K562 (cell line): ENCODE results near the gene OARD1. TPM values are rescaled to one million over a fixed set of nuclear protein-coding genes. Genes with fewer than 3 reads are reported as not detected.

Source experiments
- ATF4 ChIP-seq: fragments of 450-650 bp; formaldehyde crosslinking; IDR thresholded peaks from 2 replicates; pipeline ENCODE4 v1.4.0; 2022; ENCODE audit warnings: mild to moderate bottlenecking, moderate library complexity
- CUX1 ChIP-seq: fragments of 200-800 bp; sonication (Bioruptor generic); IDR thresholded peaks from 2 replicates; pipeline ENCODE4 v1.6.1; 2016; ENCODE audit warnings: missing genetic modification characterization, missing compliant biosample characterization
- MTA3 ChIP-seq: fragments of 450-650 bp; formaldehyde crosslinking; IDR thresholded peaks from 2 replicates; pipeline ENCODE4 v1.6.1; 2017; ENCODE audit warnings: mild to moderate bottlenecking, borderline replicate concordance
- PBX2 ChIP-seq, 2 experiments: IDR thresholded peaks in 1 of 2; conservative IDR thresholded peaks in 1 of 2; 2 replicates each; pipeline ENCODE4 v1.6.1; 2016; ENCODE audit warnings: low read depth in 2 of 2, mild to moderate bottlenecking in 1 of 2, missing compliant biosample characterization in 1 of 2, missing genetic modification characterization in 1 of 2, moderate library complexity in 1 of 2
- RB1 ChIP-seq: fragments of 450-650 bp; IDR thresholded peaks from 2 replicates; pipeline ENCODE4 v1.6.1; 2017; ENCODE audit warnings: low read depth, mild to moderate bottlenecking
- SP2 ChIP-seq: IDR thresholded peaks from 2 replicates; pipeline ENCODE4 v1.6.1; 2011; ENCODE audit warnings: mild to moderate bottlenecking, low read depth, low read length, moderate library complexity; ENCODE audit not compliant: poor library complexity, severe bottlenecking; ENCODE audit errors: extremely low read depth
- ZBTB9 ChIP-seq: fragments of 450-650 bp; formaldehyde crosslinking; IDR thresholded peaks from 2 replicates; pipeline ENCODE4 v1.4.0; 2020; ENCODE audit warnings: mild to moderate bottlenecking, moderate library complexity
- ZKSCAN3 ChIP-seq: fragments of 250-450 bp; sonication (Bioruptor Pico); IDR thresholded peaks from 2 replicates; pipeline ENCODE4 v1.4.0; 2020
- ZNF518B ChIP-seq: fragments of 250-450 bp; sonication (Bioruptor Pico); IDR thresholded peaks from 2 replicates; pipeline ENCODE4 v1.5.0; 2021; ENCODE audit warnings: mild to moderate bottlenecking, moderate library complexity
- polyA plus RNA-seq, 8 experiments: library from polyadenylated mRNA; depleted of rRNA in 4 of 8; stranded (reverse) in 5 of 8; unstranded in 3 of 8; fragments of >200 nt; fragmentation: Nextera tagmentation in 2 of 8; fragmentation: Illumina TruSeq in 1 of 8; extraction: Ambion mirVana in 2 of 8; extraction: Trizol in 1 of 8; gene quantifications; 2 replicates each; pipeline versions ENCODE4 v1.2.1 to v1.2.3, GENCODE V29; 2011 to 2014; ENCODE audit warnings: inconsistent platforms in 1 of 8, missing spikeins in 1 of 8
- total RNA-seq, 7 experiments: library from RNA; depleted of rRNA in 6 of 7; stranded (reverse); fragments of >200 nt in 6 of 7; fragmentation: Illumina TruSeq in 2 of 7; extraction: Trizol in 2 of 7; gene quantifications; 2 replicates each; pipeline versions ENCODE4 v1.2.1 to v1.2.3, GENCODE V29; 2011 to 2021; ENCODE audit warnings: low replicate concordance in 1 of 7

Gene OARD1
- total and polyA plus RNA-seq, 9 of the 15 experiments (the other 6 are each of a cell fraction or from before 2014, with no cell fraction given): 43.4 to 88.3 (median 61.1) TPM

GRCh38 chr6:41071923-41072835 is at the start of gene OARD1 (continued):
- no peak for TF ChIP-seq PBX2 (CRISPR knock-in tag; IDR thresholded peaks at IDR 0.05; ENCODE audit: low read depth)
- no peak for TF ChIP-seq PBX2 (tag; conservative IDR thresholded peaks at IDR 0.05; ENCODE audit: low read depth)
- no peak for TF ChIP-seq ZNF518B (CRISPR knock-in tag)
- 0 out of 2 replicates have a peak, but pooled peaks have one; percentile 8 for TF ChIP-seq ATF4
- no peak for TF ChIP-seq ZKSCAN3
- TF ChIP-seq RB1: peak; percentile 67
- peak; percentile 93 for TF ChIP-seq ZBTB9 (CRISPR knock-in tag)
- TF ChIP-seq SP2: peak; percentile 68
- TF ChIP-seq MTA3: 0 out of 2 replicates have a peak, but pooled peaks have one; percentile 86
- no peak for TF ChIP-seq CUX1 (CRISPR knock-in tag)
